Vagina (tissue), 2 donors: ENCODE results near the gene FZD10. TPM values are rescaled to one million over a fixed set of nuclear protein-coding genes. Genes with fewer than 3 reads are reported as not detected.
A peak's percentile ranks its signal among the peaks of the same experiment; 100 is the strongest.

ENCODE experiments used
- DNase-seq, 2 donors: peaks; one replicate each; pipeline ENCODE4 v3.0.0-alpha.2; 2017; ENCODE audit errors: extremely low spot score in 2 of 2
- H3K27ac ChIP-seq: fragments of 200-600 bp; sonication (generic); one replicate; pipeline ENCODE4 v1.5.1; 2019
- H3K27me3 ChIP-seq: fragments of 200-600 bp; sonication (generic); one replicate; pipeline ENCODE4 v1.5.1; 2019
- H3K36me3 ChIP-seq, 2 donors: fragments of 200-600 bp; sonication (generic); one replicate each; pipeline ENCODE4 v1.5.1; 2017 to 2019
- H3K4me1 ChIP-seq: fragments of 200-600 bp; sonication (generic); one replicate; pipeline ENCODE4 v1.5.1; 2019
- H3K4me3 ChIP-seq, 2 donors: fragments of 200-600 bp; sonication (generic); 1 replicate in 1 of 2; 2 replicates in 1 of 2; pipeline ENCODE4 v1.5.1; 2016 to 2019
- H3K9me3 ChIP-seq: fragments of 200-600 bp; sonication (generic); one replicate; pipeline ENCODE4 v1.5.1; 2019
- POLR2A ChIP-seq, 2 donors: fragments of 450-650 bp; IDR thresholded peaks; one replicate each; pipeline ENCODE4 v1.6.1; 2017; ENCODE audit warnings: antibody characterized with exemption in 2 of 2, mild to moderate bottlenecking in 2 of 2, moderate library complexity in 2 of 2
- POLR2AphosphoS5 ChIP-seq, 2 donors: sonication (generic); formaldehyde crosslinking; IDR thresholded peaks; one replicate each; pipeline ENCODE4 v1.9.0; 2017; ENCODE audit warnings: antibody characterized with exemption in 2 of 2, mild to moderate bottlenecking in 2 of 2, low read depth in 1 of 2; ENCODE audit not compliant: insufficient read depth in 1 of 2
- intact Hi-C: fragments of 100-400 bp; cut with DNase I; formaldehyde crosslinking; loops from one replicate; pipeline ENCODE4 v1.15.1; 2023
- total RNA-seq: library from RNA; depleted of rRNA; stranded (reverse); fragments of >200 nt; gene quantifications from one replicate; pipeline ENCODE4 v1.2.3, GENCODE V29; 2016
- TF ChIP-seq, protein P1 (sequence below), 3 experiments: fragments of 450-650 bp in 2 of 3; fragments of 200-600 bp in 1 of 3; sonication (generic) in 1 of 3; IDR thresholded peaks; one replicate each; pipeline ENCODE4 v1.5.1; 2017 to 2019; ENCODE audit warnings: antibody characterized with exemption in 3 of 3, mild to moderate bottlenecking in 2 of 3, moderate library complexity in 2 of 3

Gene FZD10
- total RNA-seq, 1 donor from 2014 or later, result 5.2 TPM

GRCh38 chr12:130131801-130132200 is 30.5 kb upstream of the FZD10 start:
- Histone ChIP-seq H3K27me3 (no peaks in the 10 kb centered on the region), H3K4me3 (no peak overlapping the region), H3K4me1 (peaks cover 46% of the 10 kb centered on the region), H3K27ac (no peak overlapping the region), H3K36me3 (no peaks in the 10 kb centered on the region), H3K9me3 (no peaks in the 10 kb centered on the region)
- TF ChIP-seq POLR2AphosphoS5 (IDR thresholded peaks at IDR 0.05; ENCODE audit: insufficient read depth in 1 of 2, low read depth in 1 of 2), result no peak
- TF ChIP-seq, protein P1, sequence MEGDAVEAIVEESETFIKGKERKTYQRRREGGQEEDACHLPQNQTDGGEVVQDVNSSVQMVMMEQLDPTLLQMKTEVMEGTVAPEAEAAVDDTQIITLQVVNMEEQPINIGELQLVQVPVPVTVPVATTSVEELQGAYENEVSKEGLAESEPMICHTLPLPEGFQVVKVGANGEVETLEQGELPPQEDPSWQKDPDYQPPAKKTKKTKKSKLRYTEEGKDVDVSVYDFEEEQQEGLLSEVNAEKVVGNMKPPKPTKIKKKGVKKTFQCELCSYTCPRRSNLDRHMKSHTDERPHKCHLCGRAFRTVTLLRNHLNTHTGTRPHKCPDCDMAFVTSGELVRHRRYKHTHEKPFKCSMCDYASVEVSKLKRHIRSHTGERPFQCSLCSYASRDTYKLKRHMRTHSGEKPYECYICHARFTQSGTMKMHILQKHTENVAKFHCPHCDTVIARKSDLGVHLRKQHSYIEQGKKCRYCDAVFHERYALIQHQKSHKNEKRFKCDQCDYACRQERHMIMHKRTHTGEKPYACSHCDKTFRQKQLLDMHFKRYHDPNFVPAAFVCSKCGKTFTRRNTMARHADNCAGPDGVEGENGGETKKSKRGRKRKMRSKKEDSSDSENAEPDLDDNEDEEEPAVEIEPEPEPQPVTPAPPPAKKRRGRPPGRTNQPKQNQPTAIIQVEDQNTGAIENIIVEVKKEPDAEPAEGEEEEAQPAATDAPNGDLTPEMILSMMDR (IDR thresholded peaks at IDR 0.05), result no peak
- TF ChIP-seq POLR2A (IDR thresholded peaks at IDR 0.05), result no peak
- DNase-seq, result no peak
- intact Hi-C loops, result no loop called here

DNA sequence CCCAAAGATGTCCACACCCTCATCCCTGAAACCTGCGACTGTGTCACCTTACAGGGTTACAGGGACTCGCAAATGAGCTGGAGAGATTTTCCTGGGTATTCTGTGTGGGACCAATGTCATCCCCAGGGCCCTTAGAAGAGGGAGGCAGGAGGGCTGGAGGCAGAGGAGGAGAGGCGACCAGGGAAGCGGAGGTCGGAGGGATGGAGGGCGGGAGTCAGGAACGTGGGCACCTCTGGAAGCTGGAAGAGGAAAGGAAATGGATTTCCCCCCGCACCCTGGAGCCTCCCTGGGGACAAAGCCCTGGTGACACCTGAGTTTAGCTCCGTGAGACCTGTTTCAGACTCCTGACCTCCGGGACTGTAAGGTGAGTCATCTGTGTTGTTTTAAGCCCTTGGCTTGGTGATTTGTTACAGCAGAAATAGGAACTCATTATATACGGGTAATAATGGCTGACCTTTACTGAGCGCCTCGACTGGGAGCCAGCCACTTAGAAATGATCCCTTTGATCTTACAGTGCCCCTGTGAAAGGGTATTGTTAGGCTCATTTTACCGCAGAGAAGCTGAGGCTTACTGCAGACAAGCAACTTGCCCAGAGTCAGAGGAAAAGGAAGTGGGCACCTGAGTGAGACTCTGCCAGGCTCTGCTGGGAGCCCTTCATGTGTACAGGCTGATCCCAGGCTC is 29.3 kb upstream of the FZD10 start:
- Histone ChIP-seq H3K4me3 (no peak overlapping the region), H3K27ac (no peak overlapping the region), H3K27me3 (no peaks in the 10 kb centered on the region), H3K4me1 (peaks cover 44% of the 10 kb centered on the region), H3K9me3 (no peaks in the 10 kb centered on the region), H3K36me3 (no peaks in the 10 kb centered on the region)
- intact Hi-C loops, result no loop called here
- TF ChIP-seq POLR2A (IDR thresholded peaks at IDR 0.05), result no peak
- TF ChIP-seq, protein P1 (IDR thresholded peaks at IDR 0.05), result no peak
- TF ChIP-seq POLR2AphosphoS5 (IDR thresholded peaks at IDR 0.05; ENCODE audit: insufficient read depth in 1 of 2, low read depth in 1 of 2), result no peak
- DNase-seq, result no peak

DNA sequence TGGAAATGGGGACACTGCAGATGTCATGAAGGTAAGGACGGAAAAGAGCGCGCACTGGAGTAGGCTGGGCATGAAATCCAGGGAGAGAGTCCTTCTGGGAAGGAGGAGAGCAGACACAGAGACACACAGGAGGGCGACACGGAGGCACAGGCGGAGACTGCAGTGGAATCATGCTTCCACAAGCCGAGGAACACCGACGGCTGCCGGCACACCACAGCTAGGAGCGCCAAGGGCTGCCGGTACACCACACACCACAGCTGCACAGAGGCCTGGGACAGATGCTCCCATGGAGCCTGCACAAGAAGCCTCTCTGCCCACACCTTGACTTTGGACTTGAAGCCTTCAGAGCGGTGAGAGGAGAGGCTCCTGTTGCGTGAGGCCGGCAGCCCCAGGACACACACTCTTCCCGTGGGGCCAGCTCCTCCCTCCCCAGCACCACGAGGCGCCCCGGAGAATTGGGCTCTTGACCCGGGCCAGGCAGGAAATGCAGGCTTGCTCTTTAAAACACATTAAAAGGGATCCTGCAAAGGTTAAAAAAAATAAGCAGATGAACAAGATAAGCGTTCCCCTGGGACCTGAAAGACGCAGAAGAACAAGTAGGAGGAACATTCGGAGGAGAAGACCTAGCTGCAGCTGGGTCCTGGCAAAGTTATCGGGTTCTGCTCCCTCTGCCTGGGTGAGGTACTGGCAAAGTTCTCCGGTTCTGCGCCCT is 28.3 kb upstream of the FZD10 start:
- Histone ChIP-seq H3K36me3 (no peaks in the 10 kb centered on the region), H3K27ac (no peak overlapping the region), H3K4me3 (no peak overlapping the region), H3K27me3 (no peaks in the 10 kb centered on the region), H3K9me3 (no peaks in the 10 kb centered on the region), H3K4me1 (peaks cover 34% of the 10 kb centered on the region)
- no peak for DNase-seq
- TF ChIP-seq POLR2A (IDR thresholded peaks at IDR 0.05) (no peak), POLR2AphosphoS5 (IDR thresholded peaks at IDR 0.05; ENCODE audit: insufficient read depth in 1 of 2, low read depth in 1 of 2) (no peak)
- TF ChIP-seq, protein P1 (IDR thresholded peaks at IDR 0.05), result no peak
- intact Hi-C loops, result no loop called here

DNA sequence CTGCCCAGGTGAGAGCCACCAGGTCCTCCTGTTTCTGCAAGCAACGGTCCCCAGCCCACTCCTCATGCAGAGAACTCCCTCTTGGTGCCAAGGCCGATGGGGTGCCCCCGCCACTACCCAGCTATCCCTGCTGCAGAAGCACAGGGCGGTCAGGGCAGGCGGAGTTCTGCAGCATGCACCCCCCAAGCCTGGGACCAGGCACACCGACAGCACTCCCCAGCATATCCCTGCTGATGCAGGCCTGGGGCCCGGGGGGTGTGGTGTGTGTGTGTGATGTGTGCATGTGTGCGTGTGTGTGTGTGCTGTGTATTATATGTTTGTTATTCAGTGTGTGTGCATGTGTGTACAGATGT is 27.7 kb upstream of the FZD10 start:
- H3K4me3 ChIP-seq, result no peak overlapping the region
- TF ChIP-seq POLR2AphosphoS5 (IDR thresholded peaks at IDR 0.05; ENCODE audit: insufficient read depth in 1 of 2, low read depth in 1 of 2) (no peak), POLR2A (IDR thresholded peaks at IDR 0.05) (no peak)
- TF ChIP-seq, protein P1 (IDR thresholded peaks at IDR 0.05), result no peak
- H3K9me3 ChIP-seq, result no peaks in the 10 kb centered on the region
- no peak overlapping the region for H3K27ac ChIP-seq
- no peaks in the 10 kb centered on the region for H3K36me3 ChIP-seq
- peaks cover 34% of the 10 kb centered on the region for H3K4me1 ChIP-seq
- H3K27me3 ChIP-seq, result no peaks in the 10 kb centered on the region
- no peak for DNase-seq
- intact Hi-C loops, result no loop called here

- H3K4me3 ChIP-seq, result no peak overlapping the region
- H3K36me3 ChIP-seq, result no peaks in the 10 kb centered on the region
- intact Hi-C loops, result no loop called here
- peaks cover 38% of the 10 kb centered on the region for H3K4me1 ChIP-seq
- no peaks in the 10 kb centered on the region for H3K27me3 ChIP-seq
- H3K9me3 ChIP-seq, result no peaks in the 10 kb centered on the region
- DNase-seq, result no peak
- TF ChIP-seq POLR2AphosphoS5 (IDR thresholded peaks at IDR 0.05; ENCODE audit: insufficient read depth in 1 of 2, low read depth in 1 of 2) (no peak), POLR2A (IDR thresholded peaks at IDR 0.05) (no peak)
- TF ChIP-seq, protein P1 (IDR thresholded peaks at IDR 0.05), result no peak
- peak overlapping the region; percentile 11 for H3K27ac ChIP-seq
These were observed 25.7 kb upstream of the FZD10 start for GRCh38 chr12:130136509-130137039.
